Hematopoietic multipotent progenitor cell treated with erythropoietin and hydrocortisone succinate and interleukin-3 and kit ligand, for 15 days (in vitro differentiated cells): Measurements from ENCODE around the gene TOX2.
"Not testable (repeated sequence)": the region's sequence is repeated elsewhere in the genome, so short reads cannot be mapped to it uniquely, and the experiment has no call there.

Experiments used
- DNase-seq: peaks from one replicate; pipeline ENCODE4 v3.0.0-alpha.2; 2015; ENCODE audit warnings: low spot score

Gene TOX2

GRCh38 chr20:44033344-44033743, 118.7 kb downstream of the TOX2 start:
- no peak for DNase-seq

- DNase-seq: no peak
Measured at GRCh38 chr20:44033873-44034272, 119.2 kb downstream of the TOX2 start.

GRCh38 chr20:44034451-44034850, 119.8 kb downstream of the TOX2 start:
- DNase-seq: no peak

GRCh38 chr20:44034965-44035635, 120.4 kb downstream of the TOX2 start:
- DNase-seq: no peak

- DNase-seq: no peak
Measured at GRCh38 chr20:44035924-44036323, 121.3 kb downstream of the TOX2 start.

DNA sequence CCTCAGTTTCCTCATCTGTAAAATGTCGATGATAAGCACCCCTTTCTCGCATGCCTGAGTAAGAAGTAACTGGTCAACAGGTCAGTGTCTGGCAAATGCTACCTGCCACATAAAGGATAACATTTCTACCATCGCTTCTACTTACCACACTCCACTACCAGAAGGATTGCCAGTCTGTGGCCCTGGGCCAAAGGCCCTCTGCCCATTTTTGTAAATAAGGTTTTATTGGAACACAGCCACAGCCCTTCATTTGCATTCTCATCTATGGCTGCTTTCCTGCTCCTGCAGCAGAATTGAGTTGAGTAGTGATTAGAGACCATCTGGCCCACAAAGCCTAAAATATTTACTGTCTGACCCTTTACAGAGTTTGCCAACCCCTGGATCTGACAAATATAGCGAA, 121.8 kb downstream of the TOX2 start:
- DNase-seq: no peak

GRCh38 chr20:44038681-44039123, 124.0 kb downstream of the TOX2 start:
- DNase-seq: no peak

- no peak for DNase-seq
Measured at GRCh38 chr20:44039147-44039546, 124.5 kb downstream of the TOX2 start.

DNA sequence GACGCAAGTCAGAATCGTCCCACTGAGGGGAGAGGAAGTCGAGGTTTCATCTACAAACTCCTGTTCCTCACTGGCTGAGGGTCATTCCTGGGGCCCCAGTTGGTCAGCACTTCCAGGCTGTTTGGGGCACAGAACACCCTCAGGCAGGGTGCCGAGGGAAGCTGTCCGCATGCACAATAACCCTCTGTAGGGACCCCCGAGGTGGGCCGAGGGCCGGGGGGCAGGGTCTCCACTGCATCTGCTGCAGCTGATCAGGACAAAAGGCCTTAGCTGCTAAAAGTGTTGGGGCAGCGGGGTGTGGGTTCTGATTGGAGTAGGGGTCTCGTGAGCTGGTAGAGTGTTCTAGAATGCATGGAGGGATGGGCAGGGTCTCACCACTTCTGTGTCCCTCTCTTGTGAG, 125.1 kb downstream of the TOX2 start:
- no peak for DNase-seq

DNA sequence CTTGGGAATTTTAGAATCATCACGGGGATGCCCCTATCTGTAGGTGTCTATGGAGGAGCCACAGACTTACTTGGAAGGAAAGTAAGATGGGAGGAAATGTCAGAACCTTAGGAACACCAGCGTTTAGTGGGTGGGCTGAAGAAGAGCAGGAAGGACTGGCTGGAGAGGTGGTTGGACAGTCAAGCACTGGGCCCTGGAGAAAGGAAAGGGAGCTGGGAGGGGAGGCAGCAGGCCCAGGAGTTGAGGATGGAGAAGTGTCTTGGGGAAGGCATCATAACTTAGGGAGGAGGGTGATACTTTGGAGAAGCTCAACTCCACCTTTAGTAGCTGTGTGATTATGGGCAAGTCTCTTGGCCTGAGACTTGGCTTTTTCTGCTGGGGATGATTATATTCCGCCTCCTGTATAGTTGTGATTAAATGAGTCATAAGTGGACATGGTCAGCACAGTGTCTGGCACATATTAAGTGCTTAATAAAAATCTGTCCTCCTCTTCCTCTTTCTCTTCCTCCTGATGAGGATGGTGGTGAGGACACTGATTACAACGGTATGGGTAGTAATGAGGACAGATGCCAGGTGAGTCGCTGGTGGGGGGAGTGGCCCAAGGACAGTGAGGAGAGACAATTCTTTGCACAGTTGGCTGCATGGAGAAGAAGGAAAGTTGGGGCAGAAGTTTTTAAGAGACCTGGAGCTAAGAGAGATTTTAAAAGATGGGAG, 125.7 kb downstream of the TOX2 start:
- no peak for DNase-seq

DNA sequence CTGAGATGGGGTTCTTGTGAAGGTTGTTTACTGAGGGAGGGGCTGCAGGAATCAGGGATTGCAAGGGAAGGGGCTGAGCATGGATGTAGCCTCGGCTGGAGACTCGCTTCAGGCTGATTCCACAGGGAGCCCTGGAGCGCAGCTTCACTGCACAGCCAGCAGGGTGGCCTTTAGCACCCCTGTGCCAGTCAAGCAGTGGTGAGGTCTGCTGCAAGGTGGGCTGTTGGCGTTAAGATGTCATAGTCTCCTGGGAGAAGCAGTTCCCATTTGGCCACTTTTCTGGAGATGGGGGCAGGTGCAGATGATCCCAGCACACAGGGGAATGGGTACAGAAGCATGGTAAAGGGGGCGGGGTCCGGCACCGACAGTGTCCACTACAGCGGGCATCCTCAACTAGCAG, 126.3 kb downstream of the TOX2 start:
- no peak for DNase-seq

DNA sequence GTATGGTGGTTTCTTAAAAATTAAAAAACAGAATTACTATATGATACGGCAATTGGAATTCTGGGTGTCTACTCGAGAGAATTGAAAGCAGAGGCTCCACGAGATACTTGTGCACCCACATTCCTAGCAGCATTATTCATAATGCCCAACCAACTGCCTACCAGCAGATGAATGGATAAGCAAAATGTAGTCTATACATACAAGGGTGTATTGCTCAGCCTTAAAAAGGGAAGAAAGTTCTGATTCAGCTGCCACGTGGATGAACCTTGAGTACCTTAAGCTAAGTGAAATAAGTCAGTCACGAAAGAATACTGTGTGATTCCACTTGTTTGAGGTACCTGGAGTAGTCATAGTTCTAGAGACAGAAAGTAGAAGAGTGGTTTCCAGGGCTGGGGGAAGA, 130.1 kb downstream of the TOX2 start:
- DNase-seq: not testable (repeated sequence)

DNA sequence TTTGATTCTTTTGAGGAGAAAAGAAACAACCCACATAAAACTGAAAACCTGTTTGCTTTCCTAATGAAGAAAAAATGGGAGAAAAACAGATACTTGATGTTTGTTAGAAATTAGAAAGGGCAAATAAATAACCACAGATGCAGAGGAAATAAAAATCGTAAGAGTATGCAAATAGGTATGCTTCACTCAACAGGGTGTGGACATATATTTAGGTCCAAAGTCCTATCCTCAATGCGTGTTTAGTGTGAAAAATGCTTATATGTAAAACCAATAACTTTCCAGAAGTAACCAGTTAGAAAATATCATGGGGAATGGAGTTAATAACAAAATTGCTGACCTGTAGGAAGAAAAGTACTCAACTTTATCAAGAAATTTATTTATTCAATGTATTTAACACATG, 135.7 kb downstream of the TOX2 start:
- no peak for DNase-seq

GRCh38 chr20:44050925-44051660, 136.4 kb downstream of the TOX2 start:
- no peak for DNase-seq

- DNase-seq: no peak
Measured at GRCh38 chr20:44051661-44052000, 137.0 kb downstream of the TOX2 start.

- DNase-seq: no peak
Measured at GRCh38 chr20:44052166-44052565, 137.5 kb downstream of the TOX2 start.

GRCh38 chr20:44053046-44053445, 138.4 kb downstream of the TOX2 start:
- no peak for DNase-seq

- no peak for DNase-seq
Measured at GRCh38 chr20:44054118-44054517, 139.5 kb downstream of the TOX2 start.

- no peak for DNase-seq
Measured at GRCh38 chr20:44054849-44055248, 140.2 kb downstream of the TOX2 start.

- DNase-seq: no peak
Measured at GRCh38 chr20:44056010-44056698, 141.5 kb downstream of the TOX2 start.

DNA sequence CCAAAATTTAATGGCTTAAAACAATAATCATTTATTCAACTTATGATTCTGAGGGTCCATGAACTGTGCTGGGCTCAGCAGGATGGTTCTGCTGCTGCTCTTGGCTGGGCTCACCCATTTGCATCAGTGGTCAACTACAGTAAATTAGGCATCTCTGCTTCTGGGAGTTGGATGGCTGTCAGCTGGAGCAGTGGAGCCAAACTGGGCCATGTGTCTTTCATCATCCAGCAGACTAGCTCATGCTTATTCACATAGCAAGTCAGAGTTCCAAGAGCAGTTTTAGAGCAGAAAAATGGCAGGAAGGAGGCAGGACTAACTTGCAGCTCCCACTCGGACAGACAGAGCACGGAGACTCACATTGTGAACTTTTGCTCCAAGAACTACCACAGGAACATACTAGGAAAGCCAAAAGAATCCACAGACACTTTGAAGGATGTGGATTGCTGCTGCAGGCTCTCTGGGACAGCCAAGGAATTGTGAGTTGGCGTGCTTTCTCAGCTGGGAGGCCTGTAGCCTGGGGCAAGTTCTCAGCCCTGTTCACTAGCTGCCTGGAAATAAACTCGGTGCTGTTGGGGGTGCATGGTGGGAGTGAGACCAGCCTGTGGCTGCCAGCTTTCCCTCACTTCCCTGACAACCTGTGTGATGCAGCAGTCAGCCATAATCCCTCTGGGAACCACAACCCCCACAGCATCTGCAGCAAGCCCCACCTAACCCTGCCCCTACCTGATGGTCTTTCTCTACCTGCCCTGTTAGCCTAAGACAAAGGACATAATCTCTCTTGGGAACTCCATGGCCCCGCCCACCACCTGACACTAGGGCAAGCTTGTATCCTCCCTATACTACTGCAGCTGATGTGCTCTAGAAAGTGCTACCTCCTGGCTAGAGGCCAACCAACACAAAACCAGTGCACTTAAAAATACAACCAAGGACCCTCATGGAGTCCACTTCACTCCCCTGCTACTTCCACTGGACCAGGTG, 143.3 kb downstream of the TOX2 start:
- no peak for DNase-seq
